Inflammatory macrophage (primary cell): ENCODE measurements around the gene CENATAC.
"Not testable (repeated sequence)": the region's sequence is repeated elsewhere in the genome, so short reads cannot be mapped to it uniquely, and the experiment has no call there.

Source experiments
- DNase-seq, 2 donors: peaks; one replicate each; pipeline ENCODE4 v3.0.0-alpha.2; 2020 to 2022
- total RNA-seq, 18 experiments: gene quantifications; one replicate each; lab custom pipeline; 2026; ENCODE audit warnings: mixed read lengths in 6 of 18, inconsistent platforms in 2 of 18; lab: John Stamatoyannopoulos, UW

Gene CENATAC, protein sequence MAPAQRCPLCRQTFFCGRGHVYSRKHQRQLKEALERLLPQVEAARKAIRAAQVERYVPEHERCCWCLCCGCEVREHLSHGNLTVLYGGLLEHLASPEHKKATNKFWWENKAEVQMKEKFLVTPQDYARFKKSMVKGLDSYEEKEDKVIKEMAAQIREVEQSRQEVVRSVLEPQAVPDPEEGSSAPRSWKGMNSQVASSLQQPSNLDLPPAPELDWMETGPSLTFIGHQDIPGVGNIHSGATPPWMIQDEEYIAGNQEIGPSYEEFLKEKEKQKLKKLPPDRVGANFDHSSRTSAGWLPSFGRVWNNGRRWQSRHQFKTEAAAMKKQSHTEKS
- 4.1 to 19.3 (median 10.9) reads per million in 18 experiments for total RNA-seq

DNA sequence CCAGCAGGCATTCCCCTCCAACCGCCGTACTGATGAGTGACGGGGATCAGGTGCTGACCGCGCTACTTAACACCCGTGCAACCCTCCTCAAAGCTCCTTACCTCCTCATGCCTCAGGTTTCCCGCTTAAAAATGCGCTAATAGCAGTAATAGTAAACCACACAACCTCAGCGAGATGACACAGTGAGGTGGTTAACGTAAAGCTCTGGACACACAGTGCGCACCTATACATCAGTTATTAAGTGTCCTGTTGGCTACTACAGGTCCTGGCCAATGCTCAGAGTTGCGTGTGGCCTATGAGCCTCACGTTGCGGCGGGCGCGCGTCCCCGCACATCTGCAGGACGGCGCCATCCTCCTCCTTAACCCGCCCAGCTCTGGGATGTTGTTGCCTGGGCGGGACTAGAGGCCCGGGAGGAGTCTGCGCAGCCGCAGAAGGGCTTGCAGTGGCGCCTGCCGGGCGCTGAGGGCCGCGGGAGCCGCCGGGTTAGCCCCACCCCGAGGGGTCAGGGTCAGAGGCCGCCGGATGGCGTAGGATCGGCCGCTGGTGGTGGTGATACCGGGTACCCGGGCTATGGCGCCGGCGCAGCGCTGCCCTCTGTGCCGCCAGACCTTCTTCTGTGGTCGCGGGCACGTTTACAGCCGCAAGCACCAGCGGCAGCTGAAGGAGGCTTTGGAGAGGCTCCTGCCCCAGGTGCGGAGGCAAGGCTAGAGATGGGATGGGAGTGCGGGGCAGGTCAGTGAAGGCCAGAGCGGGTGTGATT is at the start of gene CENATAC:
Gene CENATAC, plus strand, starts transcription at position 512 of the 761 bp plus-strand sequence. Its CDS starts 60 bp downstream, at position 572.
- peak; percentile 96 to 97 for DNase-seq

DNA sequence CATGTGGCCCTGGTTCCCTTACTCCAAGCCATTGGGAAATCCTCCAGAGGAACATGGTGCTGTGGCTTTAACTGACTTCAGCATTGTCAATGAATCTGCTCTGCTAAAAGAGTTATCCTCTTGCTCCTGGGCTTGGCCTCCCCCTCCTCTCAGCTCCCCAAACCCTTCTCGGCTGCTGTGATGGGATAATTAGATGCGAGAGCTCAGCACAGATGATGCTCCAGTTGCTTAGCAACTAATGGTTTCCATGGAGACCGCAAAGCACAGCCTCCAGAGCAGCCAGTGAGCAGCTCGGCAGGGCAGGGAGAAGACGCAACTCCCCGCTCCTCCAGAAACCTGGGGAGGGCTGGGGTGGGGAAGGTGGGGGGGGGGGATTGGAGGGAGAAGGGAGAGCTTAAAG is 44.7 kb upstream of the CENATAC start:
- no peak for DNase-seq

DNA sequence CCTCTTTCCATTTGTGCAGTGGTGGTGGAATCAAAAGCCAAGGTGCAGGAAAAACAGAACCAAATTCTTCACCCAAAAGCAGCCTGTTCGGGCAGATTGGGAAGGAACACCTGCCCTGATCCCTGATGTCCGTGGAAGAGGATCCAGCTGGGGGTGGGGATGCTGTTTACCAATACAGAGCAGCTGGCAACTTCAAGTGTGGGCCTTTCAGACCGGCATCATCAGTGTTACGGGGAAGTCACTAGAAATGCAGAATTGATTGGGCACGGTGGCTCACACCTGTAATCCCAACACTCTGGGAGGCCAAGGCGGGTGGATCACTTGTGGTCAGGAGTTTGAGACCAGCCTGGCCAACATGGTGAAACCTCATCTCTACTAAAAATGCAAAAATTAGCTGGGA is 44.0 kb upstream of the CENATAC start:
- not testable (repeated sequence) for DNase-seq

DNA sequence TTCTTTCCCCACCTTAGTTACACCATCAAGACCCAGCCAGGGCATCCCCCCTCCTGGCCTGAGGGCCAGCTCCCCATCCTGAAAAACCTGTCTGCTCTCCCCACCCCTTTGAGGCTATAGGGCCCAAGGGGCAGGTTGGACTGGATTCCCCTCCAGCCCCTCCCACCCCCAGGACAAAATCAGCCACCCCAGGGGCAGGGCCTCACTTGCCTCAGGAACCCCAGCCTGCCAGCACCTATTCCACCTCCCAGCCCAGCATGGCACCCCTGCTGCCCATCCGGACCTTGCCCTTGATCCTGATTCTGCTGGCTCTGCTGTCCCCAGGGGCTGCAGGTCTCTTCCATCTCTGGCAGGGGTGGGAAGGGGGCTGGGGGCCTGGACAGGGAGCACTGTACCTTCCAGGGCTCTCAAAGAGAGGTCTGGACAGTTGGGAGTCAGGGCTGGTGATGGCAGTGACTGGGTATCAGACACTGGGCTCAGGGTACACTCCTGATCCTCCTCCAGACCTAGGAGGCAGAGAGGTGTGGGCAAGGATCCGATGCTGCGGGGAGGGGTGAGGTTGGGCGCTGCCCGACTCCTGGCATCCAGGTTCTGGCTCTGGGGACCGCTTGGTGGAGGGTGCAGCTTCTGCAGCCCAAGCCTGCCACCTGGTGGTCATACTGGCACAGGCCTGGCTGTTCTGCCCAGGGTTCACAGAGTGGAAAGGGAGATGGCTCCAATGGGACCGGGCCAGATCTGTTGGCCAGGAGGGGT is 41.7 kb upstream of the CENATAC start, which contains the start of gene UPK2:
Gene UPK2, plus strand, starts transcription at position 205 of the 753 bp plus-strand sequence. Its CDS starts 53 bp downstream, at position 258.
- peak; percentile 84 to 85 for DNase-seq

DNA sequence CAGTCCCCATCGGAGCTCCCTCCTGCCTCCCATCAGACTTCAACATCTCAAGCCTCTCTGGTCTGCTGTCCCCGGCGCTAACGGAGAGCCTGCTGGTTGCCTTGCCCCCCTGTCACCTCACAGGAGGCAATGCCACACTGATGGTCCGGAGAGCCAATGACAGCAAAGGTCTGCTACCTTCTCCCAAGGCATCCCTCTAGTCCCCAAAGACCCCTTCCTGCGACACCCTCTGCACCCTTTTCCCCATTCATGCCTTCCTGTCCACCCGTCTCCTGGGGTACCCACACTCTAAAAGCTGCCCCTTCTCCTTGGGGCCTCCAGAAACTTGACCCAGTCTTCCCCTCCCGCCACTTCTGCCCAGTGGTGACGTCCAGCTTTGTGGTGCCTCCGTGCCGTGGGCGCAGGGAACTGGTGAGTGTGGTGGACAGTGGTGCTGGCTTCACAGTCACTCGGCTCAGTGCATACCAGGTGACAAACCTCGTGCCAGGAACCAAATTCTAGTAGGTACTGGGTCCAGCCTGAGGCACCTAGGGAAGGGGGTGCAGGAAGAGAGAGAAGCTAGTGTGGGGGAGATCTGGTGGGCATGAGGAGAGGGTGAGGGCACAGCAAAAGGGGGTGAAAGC is 41.0 kb upstream of the CENATAC start:
- no peak for DNase-seq

DNA sequence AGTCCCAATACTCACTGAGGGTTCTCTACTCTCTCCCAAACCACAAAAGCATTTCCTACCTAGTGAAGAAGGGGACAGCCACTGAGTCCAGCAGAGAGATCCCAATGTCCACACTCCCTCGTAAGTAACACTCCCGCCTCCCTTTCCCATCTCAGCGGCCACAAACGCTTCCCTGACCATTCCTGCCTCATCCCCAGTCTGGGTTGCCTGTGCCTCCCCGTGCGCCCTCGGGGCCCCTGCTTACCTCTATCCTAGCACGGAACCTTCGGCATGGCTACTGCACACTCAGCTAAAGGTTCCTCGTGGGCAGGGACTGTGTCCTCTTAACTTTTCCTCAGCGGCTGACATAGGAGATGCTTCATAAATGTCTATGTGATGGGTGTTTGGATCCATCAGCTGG is 40.4 kb upstream of the CENATAC start:
- DNase-seq: no peak

DNA sequence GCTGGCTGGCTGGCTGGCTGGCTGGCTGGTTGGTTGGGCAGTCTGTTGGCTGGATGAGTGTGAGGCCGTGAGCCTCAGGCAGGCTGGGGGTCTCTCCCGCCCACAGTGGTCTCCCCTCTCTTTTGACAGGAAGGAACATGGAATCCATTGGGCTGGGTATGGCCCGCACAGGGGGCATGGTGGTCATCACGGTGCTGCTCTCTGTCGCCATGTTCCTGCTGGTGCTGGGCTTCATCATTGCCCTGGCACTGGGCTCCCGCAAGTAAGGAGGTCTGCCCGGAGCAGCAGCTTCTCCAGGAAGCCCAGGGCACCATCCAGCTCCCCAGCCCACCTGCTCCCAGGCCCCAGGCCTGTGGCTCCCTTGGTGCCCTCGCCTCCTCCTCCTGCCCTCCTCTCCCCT is 40.0 kb upstream of the CENATAC start:
- DNase-seq: no peak

DNA sequence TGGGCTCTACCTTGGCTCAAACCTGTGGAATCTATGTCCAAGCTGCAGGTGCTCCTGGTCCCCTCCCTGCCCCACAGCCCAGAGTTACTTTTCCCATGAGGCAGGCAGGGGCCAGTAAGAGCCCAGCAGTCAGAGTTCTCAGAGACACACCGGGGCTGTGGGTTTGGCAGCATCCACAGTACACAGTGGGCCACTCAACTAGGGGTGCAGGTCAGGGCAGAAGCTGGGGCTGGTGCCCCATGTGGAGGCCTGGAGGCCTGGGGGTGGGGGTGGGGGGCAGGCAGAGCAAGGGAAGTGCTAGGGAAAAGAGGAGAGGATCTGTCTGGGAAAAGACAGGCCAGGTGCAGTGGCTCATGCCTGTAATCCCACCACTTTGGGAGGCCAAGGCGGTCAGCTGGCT is 39.4 kb upstream of the CENATAC start:
- no peak for DNase-seq

DNA sequence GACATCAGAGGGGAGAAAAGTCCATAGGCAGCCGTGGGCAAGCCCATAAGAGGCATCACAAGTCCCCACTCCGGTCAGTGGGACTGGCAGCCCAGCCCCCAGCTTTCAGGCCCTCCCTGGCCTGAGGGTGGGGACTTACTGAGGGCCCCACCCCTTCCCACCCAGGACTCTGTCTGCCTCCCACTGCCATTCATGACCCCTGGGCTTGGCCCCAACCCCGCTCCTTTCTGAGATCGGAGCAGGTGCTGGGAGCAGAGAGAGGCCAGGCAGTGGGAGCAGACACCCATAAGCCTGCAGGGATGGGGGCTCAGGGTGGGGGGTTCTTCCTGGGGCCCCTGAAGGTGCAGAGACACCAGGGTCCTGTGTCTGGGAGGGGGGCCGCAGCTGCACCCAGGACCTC is 36.7 kb upstream of the CENATAC start:
- DNase-seq: no peak

DNA sequence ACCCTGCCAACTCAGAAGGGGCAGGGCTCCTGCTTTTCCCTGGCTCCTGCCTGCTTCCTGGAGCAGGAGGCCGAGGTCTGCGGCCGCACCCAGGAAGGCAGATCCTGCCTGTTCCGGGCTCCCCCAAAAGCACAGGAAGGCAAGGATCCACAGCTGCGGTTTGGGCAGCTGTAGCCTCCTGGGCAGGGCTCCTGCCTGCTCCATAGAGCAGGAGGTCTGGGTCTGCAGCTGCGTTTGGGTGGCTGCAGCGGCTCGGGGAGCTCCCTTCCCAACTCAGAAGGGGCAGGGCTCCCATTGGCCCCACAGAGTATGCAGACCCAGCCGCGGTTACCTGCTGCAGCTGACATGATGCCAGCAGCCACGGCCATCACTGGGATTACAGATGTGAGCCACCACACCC is 36.3 kb upstream of the CENATAC start:
- no peak for DNase-seq

DNA sequence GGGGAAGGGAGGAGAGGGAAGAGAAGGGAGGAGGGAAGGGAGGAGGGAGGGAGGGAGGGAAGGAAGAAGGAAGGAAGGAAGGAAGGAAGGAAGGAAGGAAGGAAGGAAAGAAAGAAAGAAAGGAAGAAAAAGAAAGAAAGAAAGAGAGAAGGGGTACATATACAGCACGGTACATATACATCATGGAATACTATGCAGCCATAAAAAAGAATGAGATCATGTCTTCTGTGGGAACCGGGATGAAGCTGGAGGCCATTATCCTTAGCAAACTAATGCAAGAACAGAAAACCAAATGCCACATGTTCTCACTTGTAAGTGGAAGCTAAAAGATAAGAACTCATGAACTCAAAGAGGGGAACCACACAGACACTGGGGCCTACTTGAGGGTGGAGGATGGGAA is 28.4 kb upstream of the CENATAC start:
- not testable (repeated sequence) for DNase-seq

DNA sequence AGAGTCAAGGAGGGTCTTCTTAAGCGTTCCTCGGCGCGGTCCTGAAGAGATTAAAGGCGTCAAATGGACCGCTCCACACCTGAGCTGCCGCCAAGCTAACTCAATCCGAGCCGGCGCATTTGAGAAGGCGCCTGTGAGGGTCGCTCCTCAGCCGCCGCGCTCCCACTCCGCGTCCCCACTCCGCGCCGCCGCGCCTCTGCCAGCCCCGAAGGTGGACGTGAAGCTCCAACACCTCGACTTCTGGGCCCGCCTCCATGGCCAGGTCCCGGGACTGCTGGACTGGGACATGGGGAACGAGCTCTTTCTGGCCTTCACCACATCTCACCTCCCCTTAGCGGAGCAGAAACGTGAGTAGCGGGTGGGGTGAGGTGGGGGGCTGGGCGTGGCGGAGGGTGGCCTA is 26.3 kb upstream of the CENATAC start, which contains the start of gene FOXR1:
Gene FOXR1, plus strand, starts transcription at position 116 of the 400 bp plus-strand sequence. Its CDS starts 171 bp downstream, at position 287.
- no peak for DNase-seq

DNA sequence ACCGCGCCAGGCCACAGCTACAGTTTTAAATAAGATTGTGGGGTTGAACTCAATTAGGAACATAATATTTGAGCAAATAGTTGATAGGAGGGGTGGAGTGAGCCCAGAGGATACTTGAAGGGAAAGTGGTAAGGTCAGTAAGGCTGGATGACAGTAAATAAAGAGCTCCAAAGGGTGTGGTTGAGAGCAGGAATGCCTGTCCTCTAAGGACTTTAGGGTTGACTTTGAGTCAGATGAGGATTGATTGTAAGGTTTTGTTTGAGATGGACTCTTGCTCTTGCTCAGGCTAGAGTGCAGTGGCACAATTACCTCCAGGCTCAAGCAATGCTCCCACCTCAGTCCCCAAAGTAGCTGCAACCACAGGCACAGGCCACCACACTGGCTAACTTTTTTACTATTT is 24.0 kb upstream of the CENATAC start:
- no peak for DNase-seq

DNA sequence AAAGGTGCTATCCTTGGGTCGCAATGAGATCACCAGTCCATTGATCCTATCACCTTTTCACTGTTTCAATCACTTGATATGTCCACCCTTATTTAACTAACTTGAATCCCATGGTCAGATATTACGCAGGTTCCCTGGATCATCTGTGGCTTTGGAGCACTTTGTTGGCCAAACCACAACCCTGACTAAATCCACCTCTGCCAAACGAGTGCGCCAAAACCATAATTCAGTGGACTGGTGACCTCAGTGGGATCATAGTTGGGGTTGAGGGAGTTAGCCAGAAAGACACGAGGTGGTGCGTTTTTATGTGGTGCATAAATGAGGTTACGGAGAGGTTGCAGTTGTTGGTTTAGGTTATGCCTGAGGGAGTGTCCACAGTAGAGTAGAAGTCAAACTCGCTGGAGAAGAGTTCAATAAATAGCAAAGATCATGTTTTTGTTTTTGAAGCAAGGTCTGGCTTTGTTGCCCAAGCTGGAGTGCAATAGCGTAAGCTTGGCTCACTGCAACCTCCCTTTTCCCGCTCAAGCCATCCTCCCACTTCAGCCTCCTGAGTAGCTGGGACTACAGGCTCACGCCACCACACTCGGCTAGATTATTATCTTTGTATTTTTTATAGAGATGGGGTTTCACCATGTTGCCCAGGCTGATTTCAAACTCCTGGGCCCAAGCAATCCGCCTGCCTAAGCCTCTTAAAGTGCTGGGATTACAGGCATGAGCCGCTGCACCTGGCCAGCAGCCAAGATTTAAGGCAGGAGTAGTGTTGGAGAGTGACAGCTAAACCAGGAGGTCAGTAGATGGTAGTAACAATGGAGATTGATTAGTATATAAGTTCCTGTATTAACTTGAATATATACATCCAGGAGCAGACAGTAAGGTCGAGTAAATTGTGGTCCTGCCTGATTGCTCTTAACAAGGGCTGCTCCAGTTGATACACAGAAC is 21.9 kb upstream of the CENATAC start:
- DNase-seq: no peak

DNA sequence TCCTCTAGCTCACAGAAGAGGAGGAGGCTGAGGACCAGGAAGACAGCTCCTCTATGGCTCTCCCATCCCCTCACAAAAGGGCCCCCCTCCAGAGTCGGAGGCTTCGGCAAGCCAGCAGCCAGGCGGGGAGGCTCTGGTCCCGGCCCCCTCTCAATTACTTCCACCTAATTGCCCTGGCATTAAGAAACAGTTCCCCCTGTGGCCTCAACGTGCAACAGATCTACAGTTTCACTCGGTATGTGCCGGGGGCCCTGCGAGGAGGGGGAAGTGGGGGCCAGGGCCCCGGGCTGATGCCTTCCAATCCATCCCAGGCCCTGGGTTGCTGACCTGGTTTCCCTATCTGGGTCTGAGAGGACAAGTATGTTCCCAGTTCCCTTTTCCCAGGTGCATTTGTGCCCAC is 18.5 kb upstream of the CENATAC start:
- DNase-seq: no peak

DNA sequence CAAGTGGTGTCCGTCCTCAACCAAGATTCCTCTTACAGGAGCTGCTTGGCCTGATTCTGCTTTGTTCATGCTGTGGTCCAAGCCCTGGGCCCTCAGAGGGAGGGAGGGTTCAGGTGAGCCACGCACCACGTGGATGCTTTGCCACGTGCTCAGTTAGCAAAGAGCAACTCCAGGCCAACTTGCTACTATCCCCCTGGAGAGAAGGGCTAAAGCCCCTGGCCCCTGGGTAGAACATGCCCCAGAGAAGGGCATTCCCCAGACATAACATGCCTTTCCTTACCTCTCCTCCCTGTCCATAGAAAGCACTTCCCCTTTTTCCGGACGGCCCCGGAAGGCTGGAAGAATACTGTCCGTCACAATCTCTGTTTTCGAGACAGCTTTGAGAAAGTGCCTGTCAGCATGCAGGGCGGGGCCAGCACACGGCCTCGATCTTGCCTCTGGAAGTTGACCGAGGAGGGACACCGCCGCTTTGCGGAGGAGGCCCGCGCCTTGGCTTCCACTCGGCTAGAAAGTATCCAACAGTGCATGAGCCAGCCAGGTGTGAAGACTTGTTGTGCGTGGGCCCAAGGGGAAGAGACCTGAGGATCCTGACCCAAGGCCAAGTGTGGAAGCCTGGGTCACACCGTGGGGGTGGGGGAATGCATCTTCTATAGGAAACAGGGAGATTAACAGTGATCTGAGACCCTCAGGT is 17.6 kb upstream of the CENATAC start:
- DNase-seq: peak; percentile 58 to 62

DNA sequence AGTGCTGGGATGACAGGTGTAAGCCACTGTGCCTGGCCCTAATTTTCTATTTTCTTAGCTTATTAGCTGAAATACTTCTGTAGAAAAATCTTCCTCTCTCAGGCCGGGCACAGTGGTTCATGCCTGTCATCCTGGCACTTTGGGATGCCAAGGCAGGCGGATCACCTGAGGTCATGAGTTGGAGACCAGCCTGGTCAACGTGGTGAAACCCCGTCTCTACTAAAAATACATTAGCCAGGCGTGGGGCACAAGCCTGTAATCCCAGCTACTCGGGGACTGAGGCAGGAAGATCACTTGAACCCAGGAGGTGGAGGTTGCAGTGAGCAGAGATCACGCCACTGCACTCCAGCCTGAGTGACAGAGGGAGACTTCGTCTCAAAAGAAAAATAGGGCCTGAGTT is 13.6 kb upstream of the CENATAC start:
- not testable (repeated sequence) for DNase-seq

DNA sequence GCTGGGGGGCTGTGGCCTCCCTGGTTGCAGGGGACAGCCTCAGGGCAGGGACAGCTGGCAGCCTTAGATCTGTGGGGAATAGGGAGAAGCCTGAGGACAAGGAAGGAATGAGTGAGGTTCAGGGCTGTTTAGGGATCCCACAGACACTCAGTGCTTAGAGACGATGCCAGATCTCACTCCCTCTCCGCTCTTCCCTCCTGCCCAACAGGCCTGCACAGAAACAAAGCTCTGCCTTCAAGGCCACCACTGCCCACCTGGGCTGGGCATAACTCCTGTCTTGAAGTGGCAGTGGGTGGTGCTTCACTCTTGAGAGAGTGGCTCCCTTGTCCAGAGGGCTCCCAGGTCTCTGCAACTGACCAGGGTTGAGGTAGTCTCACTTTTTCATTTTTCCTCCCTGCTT is 13.1 kb upstream of the CENATAC start:
- no peak for DNase-seq

DNA sequence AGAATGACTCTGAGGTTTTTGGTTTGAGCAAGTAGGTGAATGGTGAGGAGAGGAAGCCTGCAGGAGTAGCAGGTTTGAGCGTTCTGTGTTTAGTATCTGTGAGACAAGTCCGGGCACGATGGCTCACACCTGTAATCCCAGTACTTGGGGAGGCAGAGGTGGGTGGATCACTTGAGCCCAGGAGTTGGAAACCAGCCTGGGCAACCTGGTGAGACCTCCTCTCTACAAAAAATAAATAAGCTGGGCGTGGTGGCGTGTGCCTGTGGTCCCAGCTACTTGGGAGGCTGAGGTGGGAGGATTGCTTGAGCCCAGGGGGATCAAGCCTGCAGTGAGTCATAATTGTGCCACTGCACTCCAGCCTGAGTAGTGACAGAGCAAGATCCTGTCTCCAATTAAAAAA is 9.7 kb upstream of the CENATAC start:
- DNase-seq: no peak

DNA sequence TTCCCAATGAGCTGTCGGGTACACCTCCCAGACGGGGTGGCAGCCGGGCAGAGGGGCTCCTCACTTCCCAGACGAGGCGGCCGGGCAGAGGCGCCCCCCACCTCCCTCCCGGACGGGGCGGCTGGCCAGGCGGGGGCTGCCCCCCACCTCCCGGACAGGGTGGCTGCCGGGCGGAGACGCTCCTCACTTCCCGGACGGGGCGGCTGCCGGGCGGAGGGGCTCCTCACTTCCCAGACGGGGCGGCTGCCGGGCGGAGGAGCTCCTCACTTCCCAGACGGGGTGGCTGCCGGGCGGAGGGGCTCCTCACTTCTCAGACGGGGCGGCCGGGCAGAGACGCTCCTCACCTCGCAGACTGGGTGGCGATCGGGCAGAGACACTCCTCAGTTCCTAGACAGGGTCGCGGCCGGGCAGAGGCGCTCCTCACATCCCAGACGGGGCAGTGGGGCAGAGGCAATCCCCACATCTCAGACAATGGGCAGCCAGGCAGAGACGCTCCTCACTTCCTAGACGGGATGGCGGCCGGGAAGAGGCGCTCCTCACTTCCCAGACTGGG is 6.4 kb upstream of the CENATAC start:
- not testable (repeated sequence) for DNase-seq
